Type B pancreatic cell (in vitro differentiated cells): ENCODE results near the gene PRUNE1. TPM values are rescaled to one million over a fixed set of nuclear protein-coding genes. Genes with fewer than 3 reads are reported as not detected.
A peak's percentile ranks its signal among the peaks of the same experiment; 100 is the strongest.

Experiments
- DNase-seq: peaks from one replicate; pipeline ENCODE4 v3.0.0; 2021; ENCODE audit warnings: mixed read lengths; ENCODE audit not compliant: unreplicated experiment; ENCODE audit errors: extremely low spot score
- H3K27ac Mint-ChIP-seq: 2 replicates; pipeline ENCODE4 v1.8.0; 2021; ENCODE audit warnings: mild to moderate bottlenecking, mixed read lengths
- H3K27me3 Mint-ChIP-seq: 2 replicates; pipeline ENCODE4 v1.8.0; 2021; ENCODE audit warnings: mixed read lengths
- H3K36me3 Mint-ChIP-seq: 2 replicates; pipeline ENCODE4 v1.8.0; 2021; ENCODE audit warnings: mixed read lengths
- H3K4me1 Mint-ChIP-seq: one replicate; pipeline ENCODE4 v1.8.0; 2021; ENCODE audit warnings: mixed read lengths; ENCODE audit not compliant: unreplicated experiment
- H3K4me3 Mint-ChIP-seq: 2 replicates; pipeline ENCODE4 v1.8.0; 2021; ENCODE audit warnings: mild to moderate bottlenecking, mixed read lengths
- H3K9me3 Mint-ChIP-seq: 2 replicates; pipeline ENCODE4 v1.8.0; 2021; ENCODE audit warnings: mixed read lengths
- total RNA-seq: library from RNA; stranded (reverse); gene quantifications from 2 replicates; pipeline ENCODE4 v1.2.1, GENCODE V29; 2021; ENCODE audit warnings: low replicate concordance
- TF ChIP-seq, protein P1 (sequence below): fragments of 200-600 bp; sonication (generic); conservative IDR thresholded peaks from 2 replicates; pipeline ENCODE4 v1.5.0; 2021; ENCODE audit warnings: antibody characterized with exemption, mild to moderate bottlenecking

PRUNE1 gene
- total RNA-seq, 1 donor from 2014 or later: 20.4 TPM

DNA sequence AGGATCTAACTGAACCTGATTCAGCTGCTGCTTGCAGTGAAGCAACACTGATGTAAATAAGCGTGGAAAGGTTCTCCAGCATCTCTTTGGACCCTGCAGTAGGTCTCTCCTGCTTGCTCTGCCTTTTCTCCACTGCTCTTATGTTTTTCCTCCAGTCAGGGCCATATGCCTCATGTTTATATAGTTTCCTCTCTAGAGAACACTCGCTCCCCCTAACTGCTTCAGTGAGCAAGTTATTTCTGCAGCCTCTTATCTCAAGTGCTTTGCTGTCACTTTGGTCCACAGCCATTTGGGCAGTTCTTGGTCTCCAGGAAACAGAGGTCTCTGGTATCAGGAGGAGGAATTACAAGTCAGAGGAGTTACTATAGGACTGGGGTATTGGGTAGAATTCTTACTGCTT lies 5.3 kb downstream of the PRUNE1 start:
- peak overlapping the region; percentile 54 for H3K4me3 Mint-ChIP-seq
- peak overlapping the region; percentile 75 for H3K27ac Mint-ChIP-seq
- DNase-seq: no peak
- TF ChIP-seq, protein P1, sequence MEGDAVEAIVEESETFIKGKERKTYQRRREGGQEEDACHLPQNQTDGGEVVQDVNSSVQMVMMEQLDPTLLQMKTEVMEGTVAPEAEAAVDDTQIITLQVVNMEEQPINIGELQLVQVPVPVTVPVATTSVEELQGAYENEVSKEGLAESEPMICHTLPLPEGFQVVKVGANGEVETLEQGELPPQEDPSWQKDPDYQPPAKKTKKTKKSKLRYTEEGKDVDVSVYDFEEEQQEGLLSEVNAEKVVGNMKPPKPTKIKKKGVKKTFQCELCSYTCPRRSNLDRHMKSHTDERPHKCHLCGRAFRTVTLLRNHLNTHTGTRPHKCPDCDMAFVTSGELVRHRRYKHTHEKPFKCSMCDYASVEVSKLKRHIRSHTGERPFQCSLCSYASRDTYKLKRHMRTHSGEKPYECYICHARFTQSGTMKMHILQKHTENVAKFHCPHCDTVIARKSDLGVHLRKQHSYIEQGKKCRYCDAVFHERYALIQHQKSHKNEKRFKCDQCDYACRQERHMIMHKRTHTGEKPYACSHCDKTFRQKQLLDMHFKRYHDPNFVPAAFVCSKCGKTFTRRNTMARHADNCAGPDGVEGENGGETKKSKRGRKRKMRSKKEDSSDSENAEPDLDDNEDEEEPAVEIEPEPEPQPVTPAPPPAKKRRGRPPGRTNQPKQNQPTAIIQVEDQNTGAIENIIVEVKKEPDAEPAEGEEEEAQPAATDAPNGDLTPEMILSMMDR: no peak
- no peaks in the 10 kb centered on the region for H3K27me3 Mint-ChIP-seq
- H3K9me3 Mint-ChIP-seq: no peaks in the 10 kb centered on the region
- H3K36me3 Mint-ChIP-seq: peaks cover 7% of the 10 kb centered on the region
- H3K4me1 Mint-ChIP-seq: peaks cover 30% of the 10 kb centered on the region

DNA sequence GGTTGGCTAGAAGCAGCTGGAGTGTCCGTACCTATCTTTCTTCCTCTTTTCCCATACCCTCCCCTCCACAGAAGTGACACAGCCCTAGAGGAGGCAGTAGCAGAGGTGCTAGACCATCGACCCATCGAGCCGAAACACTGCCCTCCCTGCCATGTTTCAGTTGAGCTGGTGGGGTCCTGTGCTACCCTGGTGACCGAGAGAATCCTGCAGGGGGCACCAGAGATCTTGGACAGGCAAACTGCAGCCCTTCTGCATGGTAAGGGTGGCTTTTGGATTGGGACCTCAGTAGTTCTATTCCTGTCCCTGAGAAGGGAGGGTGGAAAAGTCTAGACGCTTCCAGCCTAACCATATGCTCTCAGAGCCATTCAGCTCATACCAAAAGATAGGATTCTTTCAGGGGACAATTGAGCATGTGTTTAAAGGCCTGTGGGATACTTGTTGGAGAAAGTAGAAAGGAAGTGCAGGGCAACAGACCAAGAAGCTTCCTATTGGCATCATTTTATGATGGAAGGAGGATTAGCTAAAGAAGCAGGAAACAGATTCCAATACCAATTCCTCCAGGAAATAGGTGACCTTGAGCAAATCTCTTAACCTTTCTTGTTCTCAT lies 16.4 kb downstream of the PRUNE1 start:
- no peaks in the 10 kb centered on the region for H3K9me3 Mint-ChIP-seq
- peak; percentile 79 for DNase-seq
- H3K27ac Mint-ChIP-seq: peak overlapping the region; percentile 29
- H3K4me1 Mint-ChIP-seq: peaks cover 4% of the 10 kb centered on the region
- no peaks in the 10 kb centered on the region for H3K27me3 Mint-ChIP-seq
- H3K36me3 Mint-ChIP-seq: peaks cover 24% of the 10 kb centered on the region
- H3K4me3 Mint-ChIP-seq: no peak overlapping the region
- TF ChIP-seq, protein P1: peak; percentile 77

DNA sequence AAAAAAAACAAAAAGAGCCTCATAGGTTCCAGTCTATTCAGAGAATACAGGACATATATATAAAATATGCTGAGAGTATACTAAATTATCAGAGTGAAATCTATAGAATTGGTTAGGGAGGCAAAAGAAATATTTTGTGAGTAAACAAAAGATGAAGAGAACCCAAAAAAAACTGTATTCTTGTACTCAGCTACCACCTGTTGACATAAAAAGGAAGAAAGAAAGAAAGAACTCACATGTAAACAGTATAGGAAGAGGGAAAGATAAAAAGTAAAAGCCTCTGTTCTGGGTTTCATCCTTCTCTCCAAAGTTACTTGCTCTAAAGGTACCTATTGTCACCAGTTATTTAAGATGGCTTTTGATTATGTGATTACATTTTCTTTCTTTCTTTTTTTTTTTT lies 18.2 kb downstream of the PRUNE1 start:
- no peaks in the 10 kb centered on the region for H3K27me3 Mint-ChIP-seq

DNA sequence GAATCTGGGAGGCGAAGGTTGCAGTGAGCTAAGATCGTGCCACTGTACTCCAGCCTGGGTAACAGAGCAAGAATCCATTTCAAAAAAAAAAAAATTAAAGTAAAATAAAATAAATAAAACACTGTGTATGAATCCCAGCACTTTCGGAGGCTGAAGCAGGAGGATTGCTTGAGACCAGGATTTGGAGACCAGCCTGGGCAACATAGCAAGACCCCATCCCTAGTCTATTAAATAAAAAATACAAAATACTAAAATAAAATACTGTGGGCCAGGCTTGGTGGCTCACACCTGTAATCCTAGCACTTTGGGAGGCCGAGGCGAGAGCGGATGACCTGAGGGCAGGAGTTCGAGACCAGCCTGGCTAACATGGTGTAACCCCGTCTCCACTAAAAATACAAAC lies 23.9 kb downstream of the PRUNE1 start:
- no peak overlapping the region for H3K4me3 Mint-ChIP-seq

More for the DNA sequence above, 18.2 kb downstream of the PRUNE1 start:
- Mint-ChIP-seq H3K9me3 (no peaks in the 10 kb centered on the region), H3K4me1 (peaks cover 4% of the 10 kb centered on the region), H3K27ac (no peak overlapping the region), H3K36me3 (peaks cover 26% of the 10 kb centered on the region), H3K4me3 (no peak overlapping the region)
- no peak for DNase-seq
- TF ChIP-seq, protein P1: no peak

DNA sequence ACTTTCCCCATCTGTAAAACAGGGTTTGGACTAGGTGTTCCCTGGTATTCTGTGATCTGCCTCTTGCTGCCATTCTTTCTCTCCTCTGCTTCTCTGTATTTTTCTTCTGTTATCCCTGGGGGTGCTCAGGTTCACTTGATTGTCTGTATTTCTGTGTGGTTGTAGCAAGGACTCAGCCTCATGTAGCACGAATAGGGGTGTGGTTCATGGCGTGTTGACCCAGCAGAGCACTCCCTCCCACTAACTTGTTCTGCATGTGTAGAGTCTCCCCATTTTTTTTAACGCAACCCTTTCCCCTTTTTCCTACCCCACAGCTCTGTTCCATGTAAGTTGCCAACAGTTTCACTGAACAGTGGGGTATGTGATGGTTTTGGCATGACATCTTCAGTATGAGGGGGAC lies 26.9 kb downstream of the PRUNE1 start:
- Mint-ChIP-seq H3K36me3 (peaks cover 34% of the 10 kb centered on the region), H3K9me3 (peaks cover 4% of the 10 kb centered on the region), H3K4me3 (no peak overlapping the region), H3K27me3 (no peaks in the 10 kb centered on the region), H3K27ac (peak overlapping the region; percentile 97), H3K4me1 (peaks cover 5% of the 10 kb centered on the region)
- no peak for DNase-seq
- TF ChIP-seq, protein P1: no peak

More for the DNA sequence above, 23.9 kb downstream of the PRUNE1 start:
- Mint-ChIP-seq H3K4me1 (peaks cover 5% of the 10 kb centered on the region), H3K27me3 (no peaks in the 10 kb centered on the region), H3K27ac (no peak overlapping the region), H3K9me3 (peaks cover 4% of the 10 kb centered on the region), H3K36me3 (peaks cover 35% of the 10 kb centered on the region)
- no peak for DNase-seq
- TF ChIP-seq, protein P1: no peak

DNA sequence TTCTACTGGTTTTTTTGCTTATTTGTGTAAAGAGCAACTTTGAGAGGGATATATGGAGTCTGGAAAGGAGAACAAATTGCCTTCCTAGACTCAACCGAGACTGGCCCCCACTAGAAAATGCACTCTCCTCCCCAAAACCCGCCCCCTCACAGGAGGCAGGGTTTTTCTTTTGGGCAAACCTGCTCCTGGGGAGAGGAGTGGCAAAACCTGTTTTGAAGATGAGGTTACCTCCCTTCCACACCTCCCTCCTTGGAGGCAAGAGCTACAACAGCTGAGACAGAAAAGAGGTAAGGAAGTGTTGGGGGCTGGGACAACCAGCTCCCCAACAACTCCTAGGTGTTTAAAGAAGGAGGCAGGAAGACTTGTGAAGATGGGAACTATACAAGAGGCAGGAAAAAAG lies 28.1 kb downstream of the PRUNE1 start, which contains the start of gene BNIPL:
TSS of gene BNIPL (plus strand) at position 231 of the 400 bp plus-strand sequence. CDS start at position 371, 140 bp downstream.
- Mint-ChIP-seq H3K27ac (peak within 1 kb of the TSS; percentile 97), H3K9me3 (peaks cover 4% of the 10 kb centered on the region), H3K27me3 (no peaks in the 10 kb centered on the region), H3K36me3 (peaks cover 33% of the 10 kb centered on the region), H3K4me1 (peaks cover 5% of the 10 kb centered on the region), H3K4me3 (peak within 1 kb of the TSS; percentile 91)
- no peak for DNase-seq
- TF ChIP-seq, protein P1: no peak
